ENCODE measurements around the gene PRDM4.

Gene PRDM4, protein sequence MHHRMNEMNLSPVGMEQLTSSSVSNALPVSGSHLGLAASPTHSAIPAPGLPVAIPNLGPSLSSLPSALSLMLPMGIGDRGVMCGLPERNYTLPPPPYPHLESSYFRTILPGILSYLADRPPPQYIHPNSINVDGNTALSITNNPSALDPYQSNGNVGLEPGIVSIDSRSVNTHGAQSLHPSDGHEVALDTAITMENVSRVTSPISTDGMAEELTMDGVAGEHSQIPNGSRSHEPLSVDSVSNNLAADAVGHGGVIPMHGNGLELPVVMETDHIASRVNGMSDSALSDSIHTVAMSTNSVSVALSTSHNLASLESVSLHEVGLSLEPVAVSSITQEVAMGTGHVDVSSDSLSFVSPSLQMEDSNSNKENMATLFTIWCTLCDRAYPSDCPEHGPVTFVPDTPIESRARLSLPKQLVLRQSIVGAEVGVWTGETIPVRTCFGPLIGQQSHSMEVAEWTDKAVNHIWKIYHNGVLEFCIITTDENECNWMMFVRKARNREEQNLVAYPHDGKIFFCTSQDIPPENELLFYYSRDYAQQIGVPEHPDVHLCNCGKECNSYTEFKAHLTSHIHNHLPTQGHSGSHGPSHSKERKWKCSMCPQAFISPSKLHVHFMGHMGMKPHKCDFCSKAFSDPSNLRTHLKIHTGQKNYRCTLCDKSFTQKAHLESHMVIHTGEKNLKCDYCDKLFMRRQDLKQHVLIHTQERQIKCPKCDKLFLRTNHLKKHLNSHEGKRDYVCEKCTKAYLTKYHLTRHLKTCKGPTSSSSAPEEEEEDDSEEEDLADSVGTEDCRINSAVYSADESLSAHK
- 54.8 to 57.1 (median 55.9) reads per million in 4 donors for total RNA-seq

GRCh38 chr12:107760809-107761501 is at the start of gene PRDM4:
Gene PRDM4, minus strand, starts transcription at chr12:107761137. Its CDS starts 622 bp downstream, at chr12:107760515.
- DNase-seq = peak; percentile 78 to 94 (median 82)

DNA sequence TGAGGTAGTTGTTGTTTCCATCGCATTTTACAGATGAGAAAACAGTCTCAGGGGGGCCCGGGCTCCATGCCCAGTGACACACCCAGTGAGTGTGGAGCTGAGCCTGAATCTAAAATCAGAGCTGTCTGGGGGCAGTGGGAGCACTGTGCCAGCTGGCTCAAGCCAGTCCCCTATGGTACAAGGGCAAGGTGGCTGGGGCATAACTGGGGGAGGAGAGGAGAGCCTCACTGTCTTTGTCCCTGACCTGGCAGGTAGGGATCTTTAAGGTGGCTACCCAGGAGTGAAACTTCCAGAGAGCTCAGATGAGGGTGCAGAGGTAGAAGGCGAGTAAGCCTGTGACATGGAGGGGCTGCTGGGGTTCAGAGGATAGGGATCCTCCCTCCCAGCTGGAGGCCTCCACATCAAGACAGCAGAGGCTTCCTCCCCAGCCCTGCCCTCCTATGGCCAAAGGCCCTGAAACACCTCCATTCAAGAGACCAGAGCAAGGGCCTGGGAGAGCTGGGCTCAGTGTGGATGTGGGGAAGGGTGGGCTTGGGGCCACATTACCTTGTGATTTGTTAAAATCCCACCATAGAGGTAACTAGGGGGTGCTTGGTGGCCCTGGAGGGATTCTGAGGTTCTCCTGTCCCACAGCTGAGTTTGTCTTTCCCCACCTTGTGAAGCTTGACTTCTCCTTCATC is 46.7 kb upstream of the PRDM4 start:
- no peak for DNase-seq

DNA sequence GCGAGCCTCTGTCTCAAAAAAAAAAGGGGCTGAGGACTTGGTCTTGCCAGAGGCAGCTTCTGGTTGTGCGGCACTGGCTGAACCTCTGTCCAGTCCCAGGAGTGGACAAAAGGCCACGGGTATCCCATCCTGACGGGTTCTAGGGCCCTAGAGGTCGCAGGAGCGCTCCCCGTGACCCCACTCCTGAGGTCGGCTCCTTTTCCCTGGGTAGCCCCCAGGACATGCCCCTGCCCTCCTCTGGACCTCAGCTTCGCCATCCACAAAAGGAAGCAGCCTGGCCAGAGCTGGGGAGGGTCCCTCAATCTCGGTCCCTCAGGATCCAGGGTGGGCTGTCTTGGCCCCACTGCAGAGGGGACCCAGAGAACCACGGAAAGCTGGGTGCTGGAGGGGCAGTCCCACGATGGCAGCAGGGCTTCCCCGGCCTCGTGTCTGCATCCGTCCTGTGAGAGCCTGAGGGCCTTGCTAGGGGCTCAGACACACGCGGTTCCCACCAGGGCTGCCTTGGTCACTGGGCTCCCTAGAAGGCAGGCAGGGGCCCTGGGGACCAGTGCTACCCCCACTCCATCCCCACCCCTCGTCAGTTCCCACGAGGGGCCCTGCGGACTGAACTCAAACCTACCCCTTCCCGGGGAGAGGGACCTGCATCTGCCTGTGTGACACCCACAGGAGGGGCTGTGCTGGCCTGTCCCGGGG is 44.7 kb upstream of the PRDM4 start:
- DNase-seq = no peak

DNA sequence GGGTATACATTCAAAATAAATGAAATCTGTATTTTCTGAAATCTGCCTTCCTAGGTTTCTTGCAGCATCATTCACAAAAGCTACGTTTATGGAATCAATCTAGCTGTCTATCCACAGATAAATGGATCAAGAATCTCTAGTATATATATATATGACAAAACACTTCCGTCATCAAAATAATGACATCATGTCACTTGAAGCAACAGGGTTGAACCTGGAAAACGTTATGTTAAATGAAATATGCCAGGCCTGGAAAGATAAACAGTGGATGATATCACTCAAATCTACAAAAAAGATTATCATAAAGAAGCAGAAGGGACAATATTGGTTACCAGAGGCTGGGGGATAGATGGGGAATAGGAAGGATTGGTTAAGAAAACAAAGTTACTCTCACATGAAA is 42.2 kb upstream of the PRDM4 start:
- no peak for DNase-seq

- no peak for DNase-seq
Observed at GRCh38 chr12:107801150-107801549, 40.2 kb upstream of the PRDM4 start.

DNA sequence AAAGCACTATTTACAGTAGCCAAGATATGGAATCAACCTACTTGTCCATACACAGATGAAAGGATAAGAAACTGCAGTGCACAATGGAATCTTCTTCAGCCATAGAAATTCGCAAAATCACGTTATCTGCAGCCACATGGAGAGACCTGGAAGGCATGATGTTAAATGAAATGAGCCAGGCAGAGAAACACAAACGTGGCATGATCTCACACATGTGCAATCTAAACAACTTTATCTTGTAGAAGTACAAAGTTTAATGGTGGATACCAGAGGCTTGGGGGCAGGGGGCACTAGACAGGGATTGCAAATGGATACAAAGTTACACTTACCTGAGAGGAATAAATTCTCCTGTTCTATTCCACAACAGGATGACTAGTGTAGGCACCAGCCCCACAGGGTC is 37.6 kb upstream of the PRDM4 start:
- no peak for DNase-seq

DNA sequence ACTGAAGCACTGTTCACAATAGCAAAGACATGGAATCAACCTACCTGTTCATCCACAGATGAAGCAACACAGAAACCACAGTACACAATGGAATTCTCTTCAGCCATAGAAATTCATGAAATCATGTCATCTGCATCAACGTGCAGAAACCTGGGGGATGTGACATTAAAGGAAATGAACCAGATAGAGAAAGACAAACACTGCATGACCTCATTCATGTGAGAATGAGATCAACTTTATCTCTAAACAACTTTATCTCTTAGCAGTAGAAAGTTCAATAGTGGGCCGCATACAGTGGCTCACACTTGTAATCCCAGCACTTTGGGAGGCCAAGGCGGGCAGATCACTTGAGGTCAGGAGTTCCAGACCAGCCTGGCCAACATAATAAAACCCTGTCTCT is 33.5 kb upstream of the PRDM4 start:
- DNase-seq = no peak

- no peak for DNase-seq
Observed at GRCh38 chr12:107791465-107792089, 30.6 kb upstream of the PRDM4 start.

DNA sequence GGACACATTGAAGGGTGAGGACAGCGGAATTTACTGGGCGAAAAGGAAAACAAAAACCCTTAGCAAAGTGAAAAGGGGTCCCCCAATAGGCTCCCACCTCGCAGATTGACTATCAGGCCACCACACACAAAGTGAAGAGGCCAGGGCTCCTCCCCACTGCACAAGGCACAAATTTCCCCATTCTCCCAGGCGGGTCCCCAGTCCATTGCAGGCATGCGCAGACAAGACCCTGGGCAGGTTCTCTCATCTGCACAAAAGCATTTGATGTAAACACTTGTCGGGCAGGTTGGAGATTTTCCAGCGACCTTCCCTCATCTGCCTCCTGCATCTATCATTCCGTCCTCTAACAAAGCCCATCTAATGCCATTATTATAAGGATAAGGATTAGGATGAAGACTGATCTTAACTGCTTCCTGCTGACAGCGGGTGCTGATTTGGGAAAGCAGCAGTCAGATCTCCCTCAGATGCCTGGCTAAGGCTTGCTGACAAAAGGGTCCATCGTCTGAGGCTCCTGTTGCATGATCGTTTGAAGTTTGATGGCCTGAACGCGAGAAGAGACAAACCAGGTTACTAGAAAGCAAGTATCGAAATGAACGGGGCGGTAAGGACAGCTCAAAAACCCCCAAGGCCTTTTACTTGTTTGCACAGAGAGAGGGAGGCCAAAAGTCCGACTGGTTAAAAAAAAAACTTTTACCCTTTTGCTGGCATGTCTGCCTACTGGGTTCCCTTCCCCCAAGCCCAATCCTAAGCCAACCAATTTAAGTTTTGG is 27.9 kb upstream of the PRDM4 start:
- no peak for DNase-seq

- no peak for DNase-seq
Observed at GRCh38 chr12:107788281-107788680, 27.3 kb upstream of the PRDM4 start.

- no peak for DNase-seq
Observed at GRCh38 chr12:107783406-107784376, 22.8 kb upstream of the PRDM4 start.

DNA sequence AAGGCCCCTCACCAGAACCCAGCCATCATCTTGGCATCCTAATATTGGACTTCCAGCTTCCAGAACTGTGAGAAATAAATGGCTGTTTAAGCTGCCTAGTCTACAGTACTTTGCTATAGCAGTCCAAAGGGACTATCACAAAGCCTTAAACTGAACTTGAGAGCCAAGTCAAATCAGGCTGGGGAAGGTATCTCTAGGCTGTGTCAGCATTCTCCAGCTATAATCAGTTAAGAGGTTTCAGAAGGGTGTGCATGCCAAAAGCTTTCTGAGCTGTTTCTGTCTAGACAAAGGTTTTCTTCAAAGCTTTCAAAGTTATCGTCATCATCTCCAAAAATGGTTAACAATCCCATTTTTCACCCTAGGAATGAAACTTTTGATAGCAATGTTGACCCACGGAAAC is 21.1 kb upstream of the PRDM4 start:
- DNase-seq = no peak

DNA sequence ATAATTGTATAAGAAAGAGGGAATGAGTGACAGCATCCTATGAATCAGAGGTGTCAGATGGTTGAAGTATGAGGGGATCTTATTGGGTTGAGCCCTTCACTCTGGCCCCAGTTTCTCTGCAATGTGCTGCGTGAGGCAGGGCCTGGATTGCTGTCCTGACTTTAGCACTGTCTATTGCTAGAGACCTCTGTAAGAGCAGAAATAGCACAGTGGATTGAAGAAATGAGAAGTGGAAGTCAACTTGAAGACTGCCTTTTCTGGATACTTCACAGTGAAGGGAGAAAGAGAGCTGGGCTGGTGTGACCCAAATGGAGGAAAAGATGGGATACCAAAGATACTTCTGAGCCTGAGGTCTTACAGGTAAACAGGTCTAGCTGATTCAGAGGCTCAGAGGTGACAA is 19.4 kb upstream of the PRDM4 start:
- DNase-seq = no peak

DNA sequence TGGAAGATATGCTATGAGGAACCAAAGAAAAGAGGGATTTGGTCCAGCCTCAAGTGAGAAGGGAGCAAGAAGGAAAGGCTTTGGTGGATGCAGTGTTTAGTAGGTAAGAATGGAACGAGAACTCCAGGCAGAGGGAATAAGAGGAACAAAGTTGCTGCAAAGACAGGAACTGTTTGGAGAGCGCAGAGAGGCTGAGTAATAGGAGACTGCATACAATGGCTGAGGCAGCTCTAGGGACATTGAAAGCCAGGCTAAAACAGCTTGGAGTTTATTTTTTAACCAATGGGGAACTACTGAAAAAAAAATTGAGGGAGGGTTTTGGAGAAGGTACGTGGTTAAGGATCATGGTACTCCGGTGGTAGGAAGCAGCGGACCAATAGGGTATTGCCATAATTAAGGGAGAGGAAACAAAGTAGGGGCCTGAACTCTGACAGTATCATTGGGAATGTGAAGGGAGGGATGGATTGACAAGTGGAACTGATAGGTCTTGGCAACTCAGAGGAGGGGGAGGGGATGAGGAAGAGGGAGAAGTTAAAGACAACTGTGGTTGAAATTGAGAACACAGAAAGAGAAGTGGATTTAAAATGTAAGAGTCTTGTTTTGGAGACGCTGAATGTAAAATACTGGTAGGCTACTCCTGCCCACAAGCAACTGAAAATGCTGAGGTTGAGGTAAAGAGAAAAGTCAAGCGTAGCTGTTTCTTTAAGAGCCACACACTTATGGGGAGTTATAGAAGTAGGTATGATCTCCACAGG is 18.3 kb upstream of the PRDM4 start:
- no peak for DNase-seq

DNA sequence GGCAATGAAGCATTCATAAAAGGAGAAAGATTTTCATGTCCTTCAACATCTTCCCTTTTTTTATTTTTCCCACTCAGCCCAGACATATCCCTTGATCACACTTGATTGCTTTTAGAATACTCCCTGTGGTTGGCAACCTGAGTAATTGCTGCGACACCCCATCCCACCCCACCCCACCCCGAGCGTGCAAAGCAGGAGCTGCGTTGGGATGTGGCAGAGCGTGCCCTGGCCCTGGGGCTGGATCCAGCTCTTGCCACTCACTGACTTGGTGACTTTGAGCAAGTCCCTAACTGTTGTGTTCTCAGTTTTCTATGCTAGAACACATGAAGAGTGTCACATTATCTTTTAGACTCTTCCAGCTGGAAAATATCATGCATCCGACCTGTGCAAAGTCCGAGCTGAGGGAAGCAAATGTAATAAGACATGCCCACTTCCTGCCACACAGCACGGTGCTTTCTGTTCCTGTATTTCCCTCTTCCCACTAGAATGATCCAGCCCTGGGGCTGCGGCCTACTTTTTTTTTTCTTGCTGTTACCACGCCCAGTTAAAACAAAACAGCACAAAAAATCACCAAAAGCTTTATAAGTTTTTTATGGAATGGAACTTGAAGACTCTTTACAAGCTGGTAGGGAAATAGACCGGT is 17.6 kb upstream of the PRDM4 start:
- no peak for DNase-seq

DNA sequence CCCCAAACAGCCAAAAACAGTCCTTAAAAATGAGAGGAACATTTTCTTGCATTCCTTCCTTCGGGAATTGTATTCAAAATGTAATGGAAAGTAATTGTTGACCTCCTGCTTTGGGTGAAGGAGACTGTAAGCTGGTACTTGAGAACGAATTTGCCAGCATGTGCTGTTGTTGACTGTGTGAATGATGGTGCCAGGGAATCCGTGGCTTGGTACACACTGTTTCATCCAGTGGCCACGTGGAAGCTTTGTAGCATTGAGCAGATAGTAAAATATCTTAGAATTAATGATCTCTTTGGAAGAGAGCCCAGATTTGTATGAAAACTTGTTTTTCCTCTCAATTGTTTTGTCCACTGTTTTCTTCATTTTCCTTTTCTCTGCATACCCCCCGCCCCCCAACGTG is 15.2 kb upstream of the PRDM4 start:
- DNase-seq = no peak

DNA sequence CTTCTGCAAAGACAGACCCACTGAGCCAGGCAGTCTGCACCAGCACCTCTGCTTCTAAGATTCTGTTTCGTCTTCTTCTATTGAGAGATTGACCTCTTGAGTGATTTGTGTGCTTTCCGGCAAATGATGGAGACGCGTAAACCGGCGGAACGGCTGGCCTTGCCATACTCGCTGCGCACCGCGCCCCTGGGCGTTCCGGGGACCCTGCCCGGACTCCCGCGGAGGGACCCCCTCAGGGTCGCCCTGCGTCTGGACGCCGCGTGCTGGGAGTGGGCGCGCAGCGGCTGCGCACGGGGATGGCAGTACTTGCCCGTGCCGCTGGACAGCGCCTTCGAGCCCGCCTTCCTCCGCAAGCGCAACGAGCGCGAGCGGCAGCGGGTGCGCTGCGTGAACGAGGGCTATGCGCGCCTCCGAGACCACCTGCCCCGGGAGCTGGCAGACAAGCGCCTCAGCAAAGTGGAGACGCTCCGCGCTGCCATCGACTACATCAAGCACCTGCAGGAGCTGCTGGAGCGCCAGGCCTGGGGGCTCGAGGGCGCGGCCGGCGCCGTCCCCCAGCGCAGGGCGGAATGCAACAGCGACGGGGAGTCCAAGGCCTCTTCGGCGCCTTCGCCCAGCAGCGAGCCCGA is 14.3 kb upstream of the PRDM4 start:
- no peak for DNase-seq
